ENCODE measurements around the gene PACSIN1.

- TF ChIP-seq CTCF (IDR thresholded peaks at IDR 0.05 in 2 of 3, conservative IDR thresholded peaks at IDR 0.05 in 1 of 3; ENCODE audit: borderline replicate concordance in 1 of 3, insufficient read depth in 1 of 3, low read depth in 2 of 3, low read length in 2 of 3): no peak
- no peak for TF ChIP-seq POLR2A (IDR thresholded peaks at IDR 0.05; ENCODE audit: borderline replicate concordance, extremely low read depth, insufficient read depth, insufficient read length)
- no peak for TF ChIP-seq EZH2 (IDR thresholded peaks at IDR 0.05)
- no peak for TF ChIP-seq YY1 (IDR thresholded peaks at IDR 0.05; ENCODE audit: extremely low read depth, insufficient replicate concordance, low read depth, low read length)
- TF ChIP-seq ZFX (IDR thresholded peaks at IDR 0.05): no peak
- no peak for TF ChIP-seq REST (IDR thresholded peaks at IDR 0.05; ENCODE audit: low read depth)
- TF ChIP-seq FOSL1 (IDR thresholded peaks at IDR 0.05; ENCODE audit: low read depth): no peak
- TF ChIP-seq TCF7L2 (IDR thresholded peaks at IDR 0.05; ENCODE audit: borderline replicate concordance, extremely low read depth, insufficient read depth, insufficient read length): no peak
- TF ChIP-seq EGR1 (IDR thresholded peaks at IDR 0.05; ENCODE audit: low read depth): no peak
- TF ChIP-seq MAX (IDR thresholded peaks at IDR 0.05): no peak
- no peak for TF ChIP-seq POLR2AphosphoS5 (IDR thresholded peaks at IDR 0.05; ENCODE audit: low read depth, low read length)
- no peak for TF ChIP-seq EZH2phosphoT487 (IDR thresholded peaks at IDR 0.05; ENCODE audit: borderline replicate concordance)
- TF ChIP-seq SP1 (IDR thresholded peaks at IDR 0.05; ENCODE audit: low read depth): no peak
Observed at GRCh38 chr6:34447386-34447785, 18.5 kb upstream of the PACSIN1 start.
